ENCODE measurements around the gene GNAT1.
"Not testable (repeated sequence)": the region's sequence is repeated elsewhere in the genome, so short reads cannot be mapped to it uniquely, and the experiment has no call there.

GRCh38 chr3:50211368-50211717, 19.9 kb downstream of the GNAT1 start:
- TF ChIP-seq CTCF, POLR2A (IDR thresholded peaks at IDR 0.05): not testable (repeated sequence)
